Measurements from ENCODE around the gene TTC14.

Gene TTC14

GRCh38 chr3:180631317-180631716, 29.4 kb downstream of the TTC14 start:
- no peak for DNase-seq

DNA sequence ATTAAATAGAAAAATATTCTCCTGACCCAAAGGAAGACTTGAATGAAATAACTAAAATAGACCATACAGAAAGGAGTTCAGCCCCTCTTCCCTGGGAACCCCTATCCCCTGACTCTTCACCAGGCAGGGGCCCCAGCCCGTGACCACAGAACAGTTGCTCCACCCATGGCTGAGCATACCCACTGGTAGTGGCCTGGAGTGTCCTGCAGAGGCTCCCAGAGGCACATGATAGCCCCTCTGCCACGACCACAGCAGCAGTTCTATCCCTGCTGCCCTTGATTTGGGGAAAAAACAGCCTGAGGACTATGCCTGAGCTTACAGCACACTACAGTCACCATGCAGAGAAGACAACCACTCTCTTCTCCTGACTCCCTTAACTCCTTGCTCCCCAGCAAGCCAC, 31.8 kb downstream of the TTC14 start:
- no peak for DNase-seq

GRCh38 chr3:180640987-180641386, 39.0 kb downstream of the TTC14 start:
- DNase-seq, result no peak

DNA sequence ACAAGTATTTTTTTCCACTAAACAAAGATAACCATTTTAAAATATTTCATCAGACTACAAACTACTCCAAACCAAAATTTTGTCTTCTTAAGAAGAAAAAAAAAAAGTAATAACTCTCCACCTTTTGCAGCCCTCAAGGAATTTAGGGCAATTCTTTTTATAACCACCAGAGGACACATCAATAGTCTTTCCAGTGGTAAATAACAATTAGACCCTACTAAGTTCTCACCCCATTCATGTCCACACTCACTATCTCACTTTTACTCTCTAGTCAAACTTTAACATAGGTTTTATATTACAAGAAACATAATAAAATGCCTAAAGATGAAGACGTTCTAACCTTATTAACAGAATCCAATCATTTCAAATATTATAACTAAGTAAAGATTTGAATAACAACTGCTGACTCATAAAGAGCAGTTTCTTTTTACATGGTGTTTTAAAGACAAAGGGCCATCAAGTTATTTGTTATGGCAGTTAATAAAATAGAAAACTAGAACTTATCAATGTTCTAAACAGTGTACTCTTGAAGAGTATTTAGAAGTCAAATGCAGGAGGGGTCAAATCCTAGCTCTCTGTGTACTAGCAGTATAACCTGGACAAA, 44.3 kb downstream of the TTC14 start:
- DNase-seq, result no peak

GRCh38 chr3:180656406-180656805, 54.4 kb downstream of the TTC14 start:
- DNase-seq, result no peak

GRCh38 chr3:180657094-180657493, 55.1 kb downstream of the TTC14 start:
- no peak for DNase-seq

Data from activated CD8-positive, alpha-beta memory T cell treated with anti-CD3 and anti-CD28 coated beads for 24 hours (primary cell).